ENCODE measurements around the gene DNAJC13.

- TF ChIP-seq CTCF (IDR thresholded peaks at IDR 0.05) (no peak), POLR2A (IDR thresholded peaks at IDR 0.05) (no peak)
Measured at GRCh38 chr3:132406587-132406986, 10.7 kb upstream of the DNAJC13 start.

All from prostate gland (tissue), 2 donors.